ENCODE data around the gene EFNA5. TPM values are rescaled to one million over a fixed set of nuclear protein-coding genes. Genes with fewer than 3 reads are reported as not detected.
"Not testable (repeated sequence)": the region's sequence is repeated elsewhere in the genome, so short reads cannot be mapped to it uniquely, and the experiment has no call there.

EFNA5 gene
- total RNA-seq, 4 donors from 2014 or later: 2.4 to 9.2 (median 3.9) TPM

GRCh38 chr5:107500840-107501239, 169.9 kb downstream of the EFNA5 start:
- no peaks in the 10 kb centered on the region for H3K36me3 ChIP-seq
- H3K4me1 ChIP-seq: no peaks in the 10 kb centered on the region
- no peaks in the 10 kb centered on the region for H3K9me3 ChIP-seq
- ATAC-seq: no peak
- no peaks in the 10 kb centered on the region for H3K27me3 ChIP-seq
- H3K4me3 ChIP-seq: no peak overlapping the region
- no peak overlapping the region for H3K27ac ChIP-seq
- TF ChIP-seq, protein P1, sequence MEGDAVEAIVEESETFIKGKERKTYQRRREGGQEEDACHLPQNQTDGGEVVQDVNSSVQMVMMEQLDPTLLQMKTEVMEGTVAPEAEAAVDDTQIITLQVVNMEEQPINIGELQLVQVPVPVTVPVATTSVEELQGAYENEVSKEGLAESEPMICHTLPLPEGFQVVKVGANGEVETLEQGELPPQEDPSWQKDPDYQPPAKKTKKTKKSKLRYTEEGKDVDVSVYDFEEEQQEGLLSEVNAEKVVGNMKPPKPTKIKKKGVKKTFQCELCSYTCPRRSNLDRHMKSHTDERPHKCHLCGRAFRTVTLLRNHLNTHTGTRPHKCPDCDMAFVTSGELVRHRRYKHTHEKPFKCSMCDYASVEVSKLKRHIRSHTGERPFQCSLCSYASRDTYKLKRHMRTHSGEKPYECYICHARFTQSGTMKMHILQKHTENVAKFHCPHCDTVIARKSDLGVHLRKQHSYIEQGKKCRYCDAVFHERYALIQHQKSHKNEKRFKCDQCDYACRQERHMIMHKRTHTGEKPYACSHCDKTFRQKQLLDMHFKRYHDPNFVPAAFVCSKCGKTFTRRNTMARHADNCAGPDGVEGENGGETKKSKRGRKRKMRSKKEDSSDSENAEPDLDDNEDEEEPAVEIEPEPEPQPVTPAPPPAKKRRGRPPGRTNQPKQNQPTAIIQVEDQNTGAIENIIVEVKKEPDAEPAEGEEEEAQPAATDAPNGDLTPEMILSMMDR (IDR thresholded peaks at IDR 0.05): no peak
- no peak for TF ChIP-seq EP300 (IDR thresholded peaks at IDR 0.05)
- no peak for TF ChIP-seq POLR2AphosphoS5 (IDR thresholded peaks at IDR 0.05)
- WGBS, 2 donors (ENCODE audit: low coverage in 1 of 2): 53 to 58% methylated on average over 1 of the region's 1 CpG

DNA sequence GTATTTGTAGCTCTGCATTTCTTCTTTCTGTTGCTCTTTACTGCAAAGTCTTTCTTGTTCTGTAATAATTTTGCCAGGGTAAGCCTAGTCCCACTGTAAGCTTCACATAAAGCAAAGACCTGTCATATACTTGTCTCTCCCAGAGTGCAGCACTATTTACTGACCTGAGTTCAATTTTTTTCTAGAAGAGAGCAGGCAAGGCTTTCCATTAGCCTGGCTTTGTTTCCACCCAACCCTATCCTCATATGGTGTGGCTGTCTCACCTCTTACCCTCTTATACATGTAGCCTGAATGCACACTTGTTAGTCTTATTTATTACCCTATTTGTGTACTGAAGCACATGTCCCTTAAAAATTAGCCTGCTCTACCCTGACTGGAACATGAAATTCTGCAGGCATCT, 170.4 kb downstream of the EFNA5 start:
- Histone ChIP-seq H3K27ac (no peak overlapping the region), H3K9me3 (no peaks in the 10 kb centered on the region), H3K27me3 (no peaks in the 10 kb centered on the region), H3K4me1 (no peaks in the 10 kb centered on the region), H3K36me3 (no peaks in the 10 kb centered on the region), H3K4me3 (no peak overlapping the region)
- ATAC-seq: no peak
- TF ChIP-seq EP300 (IDR thresholded peaks at IDR 0.05) (no peak), POLR2A (IDR thresholded peaks at IDR 0.05) (no peak), POLR2AphosphoS5 (IDR thresholded peaks at IDR 0.05) (no peak)
- TF ChIP-seq, protein P1 (IDR thresholded peaks at IDR 0.05): no peak

GRCh38 chr5:107499776-107500175, 171.0 kb downstream of the EFNA5 start:
- Histone ChIP-seq H3K9me3 (no peaks in the 10 kb centered on the region), H3K4me1 (no peaks in the 10 kb centered on the region), H3K27me3 (no peaks in the 10 kb centered on the region), H3K4me3 (no peak overlapping the region), H3K27ac (no peak overlapping the region), H3K36me3 (no peaks in the 10 kb centered on the region)
- no peak for ATAC-seq
- WGBS, 2 donors (ENCODE audit: low coverage in 1 of 2): 58 to 100% methylated on average over 1 of the region's 1 CpG
- TF ChIP-seq EP300 (IDR thresholded peaks at IDR 0.05) (no peak), POLR2AphosphoS5 (IDR thresholded peaks at IDR 0.05) (no peak), POLR2A (IDR thresholded peaks at IDR 0.05) (no peak)
- TF ChIP-seq, protein P1 (IDR thresholded peaks at IDR 0.05): no peak

GRCh38 chr5:107499237-107499636, 171.5 kb downstream of the EFNA5 start:
- Histone ChIP-seq H3K9me3 (no peaks in the 10 kb centered on the region), H3K27me3 (no peaks in the 10 kb centered on the region), H3K36me3 (no peaks in the 10 kb centered on the region), H3K27ac (no peak overlapping the region), H3K4me1 (no peaks in the 10 kb centered on the region), H3K4me3 (no peak overlapping the region)
- no peak for ATAC-seq
- WGBS, 2 donors (ENCODE audit: low coverage in 1 of 2): 67 to 90% methylated on average over 1 of the region's 1 CpG
- TF ChIP-seq, protein P1 (IDR thresholded peaks at IDR 0.05): no peak
- TF ChIP-seq EP300 (IDR thresholded peaks at IDR 0.05) (no peak), POLR2A (IDR thresholded peaks at IDR 0.05) (no peak), POLR2AphosphoS5 (IDR thresholded peaks at IDR 0.05) (no peak)

DNA sequence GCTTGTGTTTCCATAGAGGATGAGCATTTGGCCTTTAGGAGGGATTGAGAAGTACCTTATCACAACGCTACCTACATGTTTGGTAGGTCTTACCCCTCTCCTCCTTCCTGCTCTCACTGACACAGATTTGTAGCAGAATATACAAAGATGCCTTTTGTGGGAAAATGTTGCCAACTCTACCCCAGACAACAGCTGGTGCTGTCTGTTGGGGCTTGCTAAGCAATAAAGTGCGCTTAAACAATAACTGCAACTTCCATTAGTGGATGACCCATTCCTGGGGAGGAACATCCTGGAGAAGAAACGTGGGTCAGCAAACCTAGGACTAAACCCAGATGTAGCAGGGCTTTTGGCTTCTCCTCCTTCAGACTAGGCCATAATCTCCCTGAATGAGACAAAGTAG, 174.3 kb downstream of the EFNA5 start:
- Histone ChIP-seq H3K4me1 (no peaks in the 10 kb centered on the region), H3K27me3 (no peaks in the 10 kb centered on the region), H3K27ac (no peak overlapping the region), H3K4me3 (no peak overlapping the region), H3K36me3 (no peaks in the 10 kb centered on the region), H3K9me3 (no peaks in the 10 kb centered on the region)
- ATAC-seq: no peak
- TF ChIP-seq POLR2A (IDR thresholded peaks at IDR 0.05): no peak
- TF ChIP-seq POLR2AphosphoS5 (IDR thresholded peaks at IDR 0.05): no peak
- TF ChIP-seq, protein P1 (IDR thresholded peaks at IDR 0.05): no peak
- TF ChIP-seq EP300 (IDR thresholded peaks at IDR 0.05): no peak
- WGBS, 2 donors (ENCODE audit: low coverage in 1 of 2): 60 to 81% methylated on average over 1 to 3 of the region's 3 CpGs

DNA sequence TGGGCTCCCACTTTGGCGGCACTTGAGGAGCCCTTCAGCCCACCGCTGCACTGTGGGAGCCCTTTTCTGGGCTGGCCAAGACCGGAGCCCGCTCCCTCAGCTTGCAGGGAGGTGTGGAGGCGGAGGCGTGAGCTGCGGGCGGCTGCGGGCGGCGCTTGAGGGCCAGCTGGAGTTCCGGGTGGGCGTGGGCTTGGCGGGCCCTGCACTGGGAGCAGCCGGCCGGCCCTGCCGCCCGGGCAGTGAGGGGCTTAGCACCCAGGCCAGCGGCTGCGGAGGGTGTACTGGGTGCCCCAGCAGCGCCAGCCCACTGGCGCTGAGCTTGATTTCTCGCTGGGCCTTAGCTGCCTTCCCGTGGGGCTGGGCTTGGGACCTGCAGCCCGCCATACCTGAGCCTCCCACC, 176.6 kb downstream of the EFNA5 start:
- H3K4me1 ChIP-seq, H3K27ac ChIP-seq, H3K9me3 ChIP-seq, H3K27me3 ChIP-seq, H3K4me3 ChIP-seq, H3K36me3 ChIP-seq, ATAC-seq: not testable (repeated sequence)
- WGBS, 2 donors (ENCODE audit: low coverage in 1 of 2): no CpG with 5 or more reads among the region's 25 CpGs

All from gastroesophageal sphincter (tissue), 4 donors.